ENCODE results near the gene CA7. TPM values are rescaled to one million over a fixed set of nuclear protein-coding genes. Genes with fewer than 3 reads are reported as not detected.

Gene CA7
- total RNA-seq, 4 donors from 2014 or later: not detected

DNA sequence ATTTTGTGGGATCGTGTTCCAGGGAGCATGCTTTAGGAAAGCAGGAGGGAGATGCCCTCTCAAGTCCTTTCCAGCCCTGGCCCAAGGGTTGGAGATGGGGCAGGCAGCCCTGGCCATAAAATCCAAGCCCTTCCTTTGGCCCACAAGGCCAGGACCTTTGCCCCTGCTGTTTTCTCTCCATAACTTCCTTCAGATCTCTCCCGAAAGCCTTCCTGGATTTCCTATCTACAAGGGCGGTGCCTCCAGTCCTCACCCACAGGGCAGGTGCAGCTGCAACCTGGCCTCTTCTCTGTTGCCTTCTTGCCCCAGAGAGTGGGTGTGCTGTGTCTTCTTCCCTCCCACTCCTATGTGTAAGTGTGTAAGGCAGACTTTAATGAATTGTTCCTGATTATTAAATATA lies 27.6 kb downstream of the CA7 start:
- Histone ChIP-seq H3K4me3 (no peak overlapping the region), H3K36me3 (no peaks in the 10 kb centered on the region), H3K27ac (no peak overlapping the region), H3K27me3 (no peaks in the 10 kb centered on the region), H3K4me1 (peaks cover 0 to 34% (median 8%) of the 10 kb centered on the region in 4 donors), H3K9me3 (no peaks in the 10 kb centered on the region)
- WGBS, 2 donors: 83 to 92% methylated on average over 3 of the region's 3 CpGs
- TF ChIP-seq EP300 (IDR thresholded peaks at IDR 0.05) (no peak), POLR2A (IDR thresholded peaks at IDR 0.05) (no peak)
- TF ChIP-seq, protein P1, sequence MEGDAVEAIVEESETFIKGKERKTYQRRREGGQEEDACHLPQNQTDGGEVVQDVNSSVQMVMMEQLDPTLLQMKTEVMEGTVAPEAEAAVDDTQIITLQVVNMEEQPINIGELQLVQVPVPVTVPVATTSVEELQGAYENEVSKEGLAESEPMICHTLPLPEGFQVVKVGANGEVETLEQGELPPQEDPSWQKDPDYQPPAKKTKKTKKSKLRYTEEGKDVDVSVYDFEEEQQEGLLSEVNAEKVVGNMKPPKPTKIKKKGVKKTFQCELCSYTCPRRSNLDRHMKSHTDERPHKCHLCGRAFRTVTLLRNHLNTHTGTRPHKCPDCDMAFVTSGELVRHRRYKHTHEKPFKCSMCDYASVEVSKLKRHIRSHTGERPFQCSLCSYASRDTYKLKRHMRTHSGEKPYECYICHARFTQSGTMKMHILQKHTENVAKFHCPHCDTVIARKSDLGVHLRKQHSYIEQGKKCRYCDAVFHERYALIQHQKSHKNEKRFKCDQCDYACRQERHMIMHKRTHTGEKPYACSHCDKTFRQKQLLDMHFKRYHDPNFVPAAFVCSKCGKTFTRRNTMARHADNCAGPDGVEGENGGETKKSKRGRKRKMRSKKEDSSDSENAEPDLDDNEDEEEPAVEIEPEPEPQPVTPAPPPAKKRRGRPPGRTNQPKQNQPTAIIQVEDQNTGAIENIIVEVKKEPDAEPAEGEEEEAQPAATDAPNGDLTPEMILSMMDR (IDR thresholded peaks at IDR 0.05): no peak
- DNase-seq (ENCODE audit: low spot score in 2 of 2): no peak

DNA sequence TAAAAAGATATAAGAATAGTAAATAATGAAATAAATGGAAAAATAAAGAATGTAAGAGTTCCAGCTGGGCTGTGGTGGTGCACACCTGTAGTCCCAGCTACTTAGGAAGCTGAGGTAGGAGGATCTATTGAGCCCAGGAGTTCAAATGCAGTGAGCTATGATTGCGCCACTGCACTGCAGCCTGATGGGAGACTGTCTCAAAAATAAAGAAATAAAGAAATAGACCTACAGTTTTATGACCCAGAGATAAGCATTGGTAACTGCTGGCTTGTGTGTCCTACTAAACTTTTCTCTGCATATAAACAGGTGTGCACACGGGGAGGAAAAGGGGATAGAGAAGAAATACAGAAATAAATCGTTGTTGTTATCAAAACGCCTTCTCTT lies 28.3 kb downstream of the CA7 start:
- DNase-seq (ENCODE audit: low spot score in 2 of 2): no peak
- peak overlapping the region; percentile 15 to 39 (median 28) for H3K4me3 ChIP-seq
- no peaks in the 10 kb centered on the region for H3K9me3 ChIP-seq
- H3K27ac ChIP-seq: peak overlapping the region; percentile 55 to 81 (median 70)
- no peaks in the 10 kb centered on the region for H3K27me3 ChIP-seq
- peaks cover 0 to 33% (median 8%) of the 10 kb centered on the region in 4 donors for H3K4me1 ChIP-seq
- WGBS, 2 donors: 58% methylated on average over 4 of the region's 4 CpGs
- no peaks in the 10 kb centered on the region for H3K36me3 ChIP-seq
- TF ChIP-seq, protein P1 (IDR thresholded peaks at IDR 0.05): no peak
- TF ChIP-seq POLR2A (IDR thresholded peaks at IDR 0.05) (no peak), EP300 (IDR thresholded peaks at IDR 0.05) (no peak)

DNA sequence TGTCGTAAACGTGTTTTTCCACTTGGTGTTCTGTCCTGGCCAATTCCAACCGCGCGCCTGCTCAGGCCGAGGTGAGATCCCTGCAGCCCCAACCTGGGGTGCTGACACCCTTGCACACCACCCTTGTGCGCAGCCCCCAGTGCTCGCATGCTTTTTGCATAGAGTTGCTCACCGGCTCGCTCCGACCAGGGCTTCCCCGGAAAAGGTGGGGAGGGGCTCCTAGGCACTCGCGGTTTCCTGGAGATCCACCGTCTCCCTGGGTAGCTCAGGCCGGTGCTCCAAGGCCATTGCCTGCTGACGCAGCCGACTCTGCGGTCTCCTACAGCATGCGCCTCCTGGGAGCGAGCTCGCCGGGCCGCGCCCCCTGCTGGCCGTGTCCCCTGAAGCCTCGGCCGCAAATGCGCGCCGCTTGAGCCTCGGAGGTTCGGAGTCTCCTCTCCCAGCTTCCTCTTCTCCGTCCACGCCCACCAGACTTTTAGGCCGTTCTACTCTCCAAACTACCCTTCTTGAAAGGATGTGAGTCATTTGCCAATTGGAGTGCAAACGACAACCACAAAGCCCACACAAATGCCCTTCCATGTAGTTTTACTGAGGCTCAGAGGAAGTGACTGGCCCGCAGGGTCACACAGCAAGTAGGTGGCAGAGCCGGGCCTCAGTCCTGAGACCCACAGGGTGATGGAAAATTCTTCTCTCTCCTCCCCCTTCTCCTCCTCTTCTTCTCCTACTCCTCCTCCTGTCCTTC lies 28.9 kb downstream of the CA7 start:
- DNase-seq (ENCODE audit: low spot score in 2 of 2): peak; percentile 76 to 77
- no peak for TF ChIP-seq POLR2A (IDR thresholded peaks at IDR 0.05)
- peak in 1 of 2 donors; percentile 59 for TF ChIP-seq EP300 (IDR thresholded peaks at IDR 0.05)
- TF ChIP-seq, protein P1 (IDR thresholded peaks at IDR 0.05): peak; percentile 84 to 95 (median 87)
- H3K36me3 ChIP-seq: no peaks in the 10 kb centered on the region
- H3K9me3 ChIP-seq: no peaks in the 10 kb centered on the region
- H3K4me1 ChIP-seq: peaks cover 0 to 29% (median 8%) of the 10 kb centered on the region in 4 donors
- peak overlapping the region; percentile 55 to 81 (median 70) for H3K27ac ChIP-seq
- 4 to 5% methylated on average over 39 of the region's 39 CpGs for WGBS, 2 donors
- peak overlapping the region; percentile 15 to 39 (median 28) for H3K4me3 ChIP-seq
- no peaks in the 10 kb centered on the region for H3K27me3 ChIP-seq

DNA sequence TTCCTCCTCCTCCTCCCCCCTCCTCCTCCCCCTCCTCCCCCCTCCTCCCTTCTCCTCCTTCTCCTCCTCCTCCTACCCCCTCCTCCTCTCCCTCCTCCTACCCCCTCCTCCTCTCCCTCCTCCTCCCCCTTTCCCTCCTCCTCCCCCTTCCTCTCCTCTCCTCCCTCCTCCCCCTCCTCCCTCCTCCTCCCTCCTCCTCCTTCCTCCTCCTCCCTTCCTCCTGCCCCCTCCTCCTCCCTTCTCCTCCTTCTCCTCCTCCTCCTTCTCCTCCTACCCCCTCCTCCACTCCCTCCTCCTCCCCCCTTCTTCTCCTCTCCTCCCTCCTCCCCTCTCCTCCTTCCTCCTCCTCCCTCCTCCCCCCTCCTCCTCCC lies 29.5 kb downstream of the CA7 start:
- no peak for DNase-seq (ENCODE audit: low spot score in 2 of 2)
- no peaks in the 10 kb centered on the region for H3K9me3 ChIP-seq
- peak overlapping the region in 2 of 4 donors; percentile 79 to 81 for H3K27ac ChIP-seq
- TF ChIP-seq POLR2A (IDR thresholded peaks at IDR 0.05) (no peak), EP300 (IDR thresholded peaks at IDR 0.05) (no peak)
- TF ChIP-seq, protein P1 (IDR thresholded peaks at IDR 0.05): no peak
- no peak overlapping the region for H3K4me3 ChIP-seq
- H3K36me3 ChIP-seq: no peaks in the 10 kb centered on the region
- H3K4me1 ChIP-seq: peaks cover 0 to 27% (median 8%) of the 10 kb centered on the region in 4 donors
- no peaks in the 10 kb centered on the region for H3K27me3 ChIP-seq

DNA sequence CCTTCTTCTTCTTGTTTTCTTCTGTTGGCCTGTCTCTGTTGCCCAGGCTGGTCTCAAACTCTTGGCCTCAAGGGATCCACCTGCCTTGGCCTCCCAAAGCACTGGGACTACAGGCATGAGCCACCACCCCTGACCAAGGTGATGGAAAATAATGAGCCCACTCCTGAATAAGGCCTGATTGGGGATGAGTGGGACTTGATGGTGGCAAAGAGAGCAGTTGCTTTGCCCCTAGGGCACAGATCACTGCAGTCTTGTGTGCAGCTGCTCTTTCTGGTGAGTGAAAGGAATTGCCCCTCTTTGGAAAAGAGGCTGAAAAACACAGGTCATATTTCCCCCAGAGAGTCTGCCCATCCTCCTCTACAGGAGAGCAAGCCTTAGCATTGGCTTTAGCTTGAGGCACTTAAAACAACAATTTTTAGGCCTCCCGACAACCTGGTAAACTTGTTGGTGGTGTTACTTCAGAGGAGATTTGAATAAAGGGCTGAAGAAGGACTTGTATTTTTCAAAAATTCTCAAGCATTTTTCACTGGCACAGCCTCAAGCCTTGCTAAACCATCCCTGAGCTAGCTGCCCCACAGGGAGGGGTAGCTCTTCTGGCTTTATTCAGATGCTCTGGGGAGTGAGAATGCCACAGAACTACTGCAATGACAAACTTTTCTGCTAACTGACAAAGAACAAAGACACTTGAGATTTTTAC lies 30.0 kb downstream of the CA7 start:
- WGBS, 2 donors: 24 to 33% methylated on average over 1 of the region's 1 CpG
- TF ChIP-seq POLR2A (IDR thresholded peaks at IDR 0.05) (no peak), EP300 (IDR thresholded peaks at IDR 0.05) (no peak)
- TF ChIP-seq, protein P1 (IDR thresholded peaks at IDR 0.05): no peak
- no peaks in the 10 kb centered on the region for H3K36me3 ChIP-seq
- no peak for DNase-seq (ENCODE audit: low spot score in 2 of 2)
- H3K9me3 ChIP-seq: no peaks in the 10 kb centered on the region
- H3K4me3 ChIP-seq: no peak overlapping the region
- no peaks in the 10 kb centered on the region for H3K27me3 ChIP-seq
- H3K27ac ChIP-seq: peak overlapping the region in 2 of 4 donors; percentile 58 to 65
- H3K4me1 ChIP-seq: peaks cover 0 to 27% (median 8%) of the 10 kb centered on the region in 4 donors

All from tibial nerve (tissue), 4 donors.